Measurements from ENCODE around the gene CEP131.

The CEP131 gene

DNA sequence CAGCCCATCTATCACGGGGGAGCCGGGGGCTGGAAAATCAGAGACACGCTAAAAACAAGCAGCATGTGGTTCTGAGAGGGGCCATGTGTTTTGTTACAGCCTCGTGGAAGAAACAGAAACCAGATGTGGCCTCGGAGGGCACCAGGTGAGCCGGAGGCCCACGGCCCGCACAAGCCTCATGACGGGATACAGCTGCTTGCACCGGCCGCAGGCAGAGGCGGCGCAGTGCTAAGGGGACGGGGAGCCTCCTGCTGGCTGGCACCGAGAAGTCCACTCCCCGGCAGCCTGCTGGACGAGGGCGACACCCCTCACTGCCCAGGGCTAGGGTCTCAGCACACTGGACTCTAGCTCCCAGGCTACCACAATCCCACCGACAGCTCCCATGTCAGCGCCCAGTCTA, 35.5 kb upstream of the CEP131 start:
- H3K4me3 ChIP-seq (replicated peaks; ENCODE audit: low read depth, low read length) = no peak overlapping the region
- no peak for DNase-seq (ENCODE audit: low read depth)
- TF ChIP-seq CTCF (IDR thresholded peaks at IDR 0.05; ENCODE audit: low read length, missing control alignments) = no peak

DNA sequence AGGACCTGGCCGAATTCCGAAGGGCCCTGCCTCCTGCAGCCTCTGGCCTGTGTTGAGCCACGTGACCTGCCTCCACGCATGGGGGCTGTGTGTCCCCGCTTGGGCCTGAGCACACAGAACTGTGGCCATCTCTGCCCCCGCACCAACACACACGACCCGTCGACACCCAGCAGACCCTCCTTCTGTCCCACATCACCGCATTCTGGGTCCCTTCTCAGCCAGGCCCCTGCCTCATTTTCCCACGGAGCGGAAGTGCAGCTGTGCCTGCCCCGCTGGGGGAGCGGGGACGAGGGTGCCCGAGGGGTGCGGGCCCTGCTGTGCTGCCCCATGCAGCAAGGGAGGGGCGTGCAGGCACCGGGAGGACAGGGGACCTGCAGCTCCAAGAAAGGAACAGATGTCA, 34.8 kb upstream of the CEP131 start:
- DNase-seq (ENCODE audit: low read depth) = no peak
- no peak for TF ChIP-seq CTCF (IDR thresholded peaks at IDR 0.05; ENCODE audit: low read length, missing control alignments)
- no peak overlapping the region for H3K4me3 ChIP-seq (replicated peaks; ENCODE audit: low read depth, low read length)

GRCh38 chr17:81256616-81257015, 33.9 kb upstream of the CEP131 start:
- no peak for TF ChIP-seq CTCF (IDR thresholded peaks at IDR 0.05; ENCODE audit: low read length, missing control alignments)
- H3K4me3 ChIP-seq (replicated peaks; ENCODE audit: low read depth, low read length) = no peak overlapping the region
- peak; percentile 42 for DNase-seq (ENCODE audit: low read depth)

- peak; percentile 69 for TF ChIP-seq CTCF (IDR thresholded peaks at IDR 0.05; ENCODE audit: low read length, missing control alignments)
- peak; percentile 79 for DNase-seq (ENCODE audit: low read depth)
- no peak overlapping the region for H3K4me3 ChIP-seq (replicated peaks; ENCODE audit: low read depth, low read length)
These were observed 32.4 kb upstream of the CEP131 start for GRCh38 chr17:81254955-81255717.

GRCh38 chr17:81253358-81254131, 30.8 kb upstream of the CEP131 start:
- peak; percentile 52 for DNase-seq (ENCODE audit: low read depth)
- no peak overlapping the region for H3K4me3 ChIP-seq (replicated peaks; ENCODE audit: low read depth, low read length)
- peak; percentile 72 for TF ChIP-seq CTCF (IDR thresholded peaks at IDR 0.05; ENCODE audit: low read length, missing control alignments)

- no peak for TF ChIP-seq CTCF (IDR thresholded peaks at IDR 0.05; ENCODE audit: low read length, missing control alignments)
- DNase-seq (ENCODE audit: low read depth) = no peak
- H3K4me3 ChIP-seq (replicated peaks; ENCODE audit: low read depth, low read length) = no peak overlapping the region
These were observed 30.2 kb upstream of the CEP131 start for GRCh38 chr17:81252987-81253329.

Measured in fibroblast of pulmonary artery (primary cell).